NOMO-1 (cell line): Measurements from ENCODE around the gene LILRA1.
A peak's percentile ranks its signal among the peaks of the same experiment; 100 is the strongest.
"Not testable (repeated sequence)": the region's sequence is repeated elsewhere in the genome, so short reads cannot be mapped to it uniquely, and the experiment has no call there.

Source experiments
- DNase-seq, 2 experiments: peaks; one replicate each; lab custom pipeline; 2025; ENCODE audit not compliant: unreplicated experiment in 2 of 2; lab: John Stamatoyannopoulos, UW

Gene LILRA1

DNA sequence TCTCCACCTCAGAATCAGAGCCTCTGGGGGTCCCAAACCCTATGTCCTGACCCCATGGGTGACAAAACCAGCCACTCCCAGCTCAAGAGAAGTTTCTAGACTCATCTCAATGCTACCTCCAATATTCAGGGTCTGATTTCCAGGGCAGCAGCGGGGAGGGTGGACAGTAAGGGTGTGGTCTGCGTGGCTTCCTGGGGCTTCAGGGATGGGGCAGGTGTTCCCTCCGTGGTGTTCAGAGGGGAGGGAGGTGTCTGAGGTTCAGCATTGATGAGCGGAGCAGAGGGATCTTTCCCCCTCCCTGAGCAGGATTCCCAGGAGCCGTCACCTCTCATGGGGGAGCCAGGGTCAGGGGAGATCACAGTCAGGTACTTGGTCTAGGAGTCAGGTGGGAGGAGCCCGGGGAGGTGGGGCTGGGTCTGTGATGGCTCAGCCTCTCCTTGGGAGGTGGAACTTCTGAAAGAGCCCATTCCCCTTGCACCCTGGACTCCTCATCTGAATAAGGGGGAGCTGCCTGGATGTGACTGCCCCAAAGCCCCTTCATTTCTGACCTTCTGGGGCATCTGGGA, 16.9 kb upstream of the LILRA1 start:
- DNase-seq, result no peak

- no peak for DNase-seq
Observed at GRCh38 chr19:54577334-54577733, 16.1 kb upstream of the LILRA1 start.

- not testable (repeated sequence) for DNase-seq
Observed at GRCh38 chr19:54578268-54578667, 15.2 kb upstream of the LILRA1 start.

DNA sequence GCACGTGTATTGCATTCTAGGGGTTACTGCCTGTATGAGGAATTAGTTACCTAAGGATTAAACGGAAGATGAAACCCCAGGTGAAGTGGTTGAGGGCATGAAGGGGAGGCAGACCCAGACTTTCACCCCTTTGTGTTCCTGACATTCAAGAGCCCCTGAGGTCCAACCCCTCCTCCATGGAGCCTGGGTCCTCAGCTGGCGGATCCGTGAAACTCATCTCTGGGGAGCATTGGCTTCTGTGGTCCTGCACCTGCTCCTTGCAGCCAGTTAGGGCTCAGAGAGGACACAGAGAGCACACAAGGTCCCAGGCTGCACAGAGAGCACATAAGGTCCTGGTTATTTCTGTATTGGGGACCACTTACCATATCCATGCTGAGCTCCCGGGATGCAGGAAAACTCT, 7.0 kb upstream of the LILRA1 start:
- no peak for DNase-seq

DNA sequence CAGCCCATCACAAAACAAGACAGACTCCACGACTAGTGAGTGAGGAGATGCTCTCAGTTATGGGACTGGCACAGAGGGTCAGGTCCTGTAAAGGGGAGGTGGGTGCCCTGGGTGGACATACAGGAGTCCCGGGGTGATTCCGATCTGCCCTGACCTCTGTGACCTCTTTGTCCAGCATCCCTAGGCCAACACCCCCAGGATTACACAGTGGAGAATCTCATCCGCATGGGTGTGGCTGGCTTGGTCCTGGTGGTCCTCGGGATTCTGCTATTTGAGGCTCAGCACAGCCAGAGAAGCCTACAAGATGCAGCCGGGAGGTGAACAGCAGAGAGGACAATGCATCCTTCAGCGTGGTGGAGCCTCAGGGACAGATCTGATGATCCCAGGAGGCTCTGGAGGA, 6.4 kb upstream of the LILRA1 start:
- no peak for DNase-seq

DNA sequence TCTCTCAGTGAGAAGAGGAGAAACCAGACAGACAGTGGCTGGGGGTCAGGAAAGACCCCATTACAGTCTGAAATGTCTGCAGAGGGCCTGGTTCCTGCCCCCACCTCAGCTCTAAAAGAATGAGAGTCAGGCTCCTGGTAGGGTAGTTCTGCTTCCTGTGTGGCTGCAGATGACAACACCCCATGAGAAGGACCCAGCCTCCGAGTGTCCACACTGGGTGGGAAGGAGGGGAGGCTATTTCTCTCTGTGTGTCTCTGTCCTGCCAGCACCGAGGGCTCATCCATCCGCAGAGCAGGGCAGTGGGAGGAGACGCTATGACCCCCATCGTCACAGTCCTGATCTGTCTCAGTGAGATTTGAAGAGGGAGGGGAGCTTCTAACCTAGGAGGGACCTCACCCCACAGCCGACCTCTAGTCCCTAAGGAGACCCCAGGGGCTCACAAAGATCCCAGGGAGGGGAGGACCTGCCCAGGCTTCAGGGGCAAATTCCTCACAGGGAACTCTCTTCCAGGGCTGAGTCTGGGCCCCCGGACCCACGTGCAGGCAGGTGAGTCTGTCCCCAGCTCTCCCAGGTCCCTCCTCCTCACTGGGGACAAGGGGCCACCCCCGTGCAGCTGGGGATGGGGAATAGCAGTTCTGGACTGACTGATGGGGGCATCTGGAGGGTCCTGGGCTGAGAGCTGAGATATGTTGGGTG, 647 bp downstream of the LILRA1 start:
- DNase-seq, result peak; percentile 9 to 50

- no peak for DNase-seq
Observed at GRCh38 chr19:54594737-54595136, 1.3 kb downstream of the LILRA1 start.

DNA sequence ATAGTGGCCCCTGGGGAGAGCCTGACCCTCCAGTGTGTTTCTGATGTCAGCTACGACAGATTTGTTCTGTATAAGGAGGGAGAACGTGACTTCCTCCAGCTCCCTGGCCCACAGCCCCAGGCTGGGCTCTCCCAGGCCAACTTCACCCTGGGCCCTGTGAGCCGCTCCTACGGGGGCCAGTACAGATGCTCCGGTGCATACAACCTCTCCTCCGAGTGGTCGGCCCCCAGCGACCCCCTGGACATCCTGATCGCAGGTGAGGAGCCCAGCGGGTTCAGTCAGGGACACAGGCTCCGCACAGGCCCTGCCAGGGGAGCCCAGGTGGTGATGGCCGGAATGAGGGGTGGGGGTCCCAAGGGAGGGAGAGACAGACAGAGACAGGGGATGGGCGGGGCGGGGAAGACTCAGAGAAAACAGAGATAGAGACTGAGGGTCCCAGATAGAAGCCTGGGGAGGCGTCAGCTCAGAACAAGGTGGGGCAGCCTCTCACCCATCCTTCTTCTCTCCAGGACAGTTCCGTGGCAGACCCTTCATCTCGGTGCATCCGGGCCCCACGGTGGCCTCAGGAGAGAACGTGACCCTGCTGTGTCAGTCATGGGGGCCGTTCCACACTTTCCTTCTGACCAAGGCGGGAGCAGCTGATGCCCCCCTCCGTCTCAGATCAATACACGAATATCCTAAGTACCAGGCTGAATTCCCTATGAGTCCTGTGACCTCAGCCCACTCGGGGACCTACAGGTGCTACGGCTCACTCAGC, 2.4 kb downstream of the LILRA1 start:
- not testable (repeated sequence) for DNase-seq

DNA sequence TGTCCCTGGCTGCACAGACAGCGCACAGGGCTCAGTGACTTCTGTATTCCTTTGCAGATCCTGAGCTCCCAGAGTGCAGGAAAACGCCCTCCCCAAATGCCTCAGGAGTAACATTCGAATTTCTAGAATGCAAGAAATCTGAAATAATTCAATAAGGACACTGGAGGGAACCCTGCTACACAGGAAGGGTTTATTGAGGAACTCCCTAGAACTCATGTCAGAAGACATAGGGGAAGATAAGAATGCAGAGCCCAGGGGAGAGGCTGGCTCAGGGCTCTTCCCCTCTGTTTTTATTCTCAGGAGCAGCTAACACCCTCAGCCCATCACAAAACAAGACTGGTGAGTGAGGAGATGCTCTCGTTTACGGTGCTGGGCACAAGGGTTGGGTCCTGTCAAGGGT, 6.8 kb downstream of the LILRA1 start:
- no peak for DNase-seq

DNA sequence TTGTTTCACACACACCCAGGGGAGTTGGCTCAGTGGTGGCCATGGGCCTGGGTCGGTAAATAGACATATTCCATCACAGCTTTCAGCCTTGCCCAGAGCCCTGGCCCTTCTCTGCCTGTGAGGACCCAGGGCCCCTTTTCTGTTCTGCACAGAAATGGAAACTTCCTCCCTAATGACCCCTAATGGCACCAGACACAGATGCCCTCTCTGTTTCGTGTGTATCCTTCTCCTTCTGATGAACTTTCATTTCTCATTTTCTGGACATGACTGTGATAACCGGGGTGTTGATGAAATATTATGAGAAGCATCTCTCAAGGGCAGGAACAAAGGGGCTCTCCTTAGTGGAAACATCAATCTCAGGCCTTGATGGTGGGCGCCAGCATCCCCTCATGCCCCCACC, 12.8 kb downstream of the LILRA1 start:
- peak; percentile 4 to 63 for DNase-seq

DNA sequence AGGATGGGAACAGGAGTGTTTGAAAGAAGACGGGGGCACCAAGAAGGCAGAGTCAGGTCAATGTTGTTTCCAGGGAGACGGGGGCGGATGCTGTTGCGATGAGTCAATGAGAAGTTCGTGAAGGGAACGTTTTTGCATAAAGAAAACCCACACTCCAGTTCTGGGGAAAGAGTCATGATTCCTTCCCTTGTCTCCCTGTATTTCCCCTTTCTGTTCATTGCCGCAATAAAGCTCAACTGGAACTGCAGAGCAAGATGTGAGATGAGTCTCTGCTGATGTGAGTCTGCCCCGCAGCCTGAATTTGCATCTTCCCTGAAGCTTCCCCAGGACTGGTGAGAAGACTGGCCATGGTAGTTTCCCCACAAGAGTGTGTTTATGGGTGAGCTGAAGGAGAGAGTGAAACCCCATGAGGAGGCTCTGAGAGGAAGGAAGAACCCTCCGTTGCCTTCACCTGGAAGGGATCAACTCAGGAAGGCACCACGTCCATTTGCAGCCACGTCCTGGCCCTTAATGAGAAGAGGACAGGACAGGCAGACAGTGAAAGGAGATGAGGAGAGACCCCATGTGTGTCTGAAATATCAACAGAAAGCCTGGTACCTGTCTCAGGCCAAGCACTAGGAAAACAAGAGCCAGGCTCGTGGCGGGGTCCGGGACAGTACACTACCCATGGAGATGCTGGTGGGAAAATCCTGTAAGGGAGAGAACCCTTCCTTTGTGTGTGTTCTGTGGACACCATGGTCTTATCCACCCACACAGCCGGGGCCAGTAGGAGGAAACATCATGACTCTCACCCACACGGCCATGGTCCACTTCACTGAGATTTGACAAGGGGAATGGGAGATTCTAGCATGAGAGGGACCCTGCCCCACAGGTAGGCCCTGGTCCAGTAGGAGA, 13.7 kb downstream of the LILRA1 start:
- DNase-seq, result peak in 1 of 2 experiments; percentile 5

GRCh38 chr19:54607785-54608150, 14.3 kb downstream of the LILRA1 start:
- no peak for DNase-seq

DNA sequence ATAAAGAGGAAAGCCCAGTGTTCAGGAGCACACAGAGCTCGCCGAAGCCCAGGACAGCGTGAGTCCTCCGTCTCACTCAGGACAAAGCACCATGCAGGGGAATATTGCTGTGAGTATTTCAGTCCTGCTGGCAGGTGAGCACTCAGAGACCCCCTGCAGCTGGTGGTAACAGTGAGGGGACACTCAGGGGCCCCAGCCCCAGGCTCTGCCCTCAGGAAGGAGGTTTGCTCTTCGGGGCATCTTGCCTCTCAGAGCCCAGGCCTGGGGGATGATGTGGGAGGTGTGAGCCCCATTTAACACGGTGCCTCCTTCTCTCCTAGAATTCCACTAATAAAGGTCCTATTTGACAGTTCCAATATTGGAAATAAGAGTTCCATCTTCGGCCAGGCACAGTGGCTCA, 14.8 kb downstream of the LILRA1 start:
- no peak for DNase-seq

DNA sequence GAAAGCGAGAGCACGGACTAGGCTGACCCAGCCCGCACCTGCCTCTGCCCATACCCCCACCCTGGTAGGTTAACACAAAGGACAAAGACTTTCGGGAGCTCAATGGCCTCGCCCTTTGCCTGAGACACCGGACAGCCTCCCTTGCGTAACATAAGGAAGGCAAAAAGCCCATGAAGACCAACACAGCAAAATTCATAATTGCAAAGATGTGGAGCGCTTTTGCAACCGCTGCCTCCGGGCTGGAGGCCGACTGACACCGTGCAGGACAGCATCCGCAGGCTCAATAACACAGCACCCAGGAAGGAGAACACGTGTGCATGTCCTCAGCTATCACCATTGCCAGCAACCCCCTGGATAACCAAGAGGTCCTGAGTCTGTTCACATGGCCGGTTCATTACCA, 15.4 kb downstream of the LILRA1 start:
- peak; percentile 29 to 45 for DNase-seq

DNA sequence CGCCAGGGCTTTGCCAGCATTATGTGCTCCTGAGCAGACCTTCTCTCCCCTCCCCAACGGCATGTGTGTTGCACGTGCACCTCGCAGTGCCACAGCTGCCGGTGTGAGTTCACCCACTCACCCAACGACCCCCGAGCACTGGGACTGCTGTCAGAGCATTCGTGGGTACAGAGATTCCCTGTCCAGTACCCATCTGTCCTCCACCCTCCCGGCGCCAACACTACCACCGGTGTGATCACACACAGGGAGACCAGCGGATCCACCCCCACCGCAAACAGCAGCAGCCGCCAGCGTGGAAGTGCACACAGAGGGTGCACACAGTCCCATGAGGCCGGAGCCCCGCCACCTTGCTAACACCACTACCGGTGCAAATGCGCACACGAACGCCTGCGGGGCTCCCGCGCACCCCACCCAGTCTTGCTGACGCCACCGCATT, 15.9 kb downstream of the LILRA1 start:
- DNase-seq, result no peak

GRCh38 chr19:54612428-54612827, 19.0 kb downstream of the LILRA1 start:
- peak in 1 of 2 experiments; percentile 46 for DNase-seq

- DNase-seq, result no peak
Observed at GRCh38 chr19:54614726-54615125, 21.3 kb downstream of the LILRA1 start.

DNA sequence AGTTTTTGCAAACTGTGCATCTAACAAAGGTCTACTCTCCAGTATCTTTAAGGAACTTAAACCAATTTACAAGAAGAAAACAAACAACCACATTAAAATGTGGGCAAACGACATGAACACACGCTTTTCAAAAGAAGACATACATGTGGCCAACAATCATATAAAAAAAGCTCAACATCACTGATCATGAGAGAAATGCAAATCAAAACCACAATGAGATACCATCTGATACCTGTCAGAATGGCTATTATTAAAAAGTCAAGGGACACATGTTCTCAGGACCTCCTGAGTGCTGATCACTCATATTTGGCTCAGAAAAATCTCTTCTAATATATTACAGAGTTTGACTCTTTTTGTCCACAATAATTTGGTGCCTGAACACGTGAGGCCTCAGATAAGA, 22.6 kb downstream of the LILRA1 start:
- DNase-seq, result no peak

DNA sequence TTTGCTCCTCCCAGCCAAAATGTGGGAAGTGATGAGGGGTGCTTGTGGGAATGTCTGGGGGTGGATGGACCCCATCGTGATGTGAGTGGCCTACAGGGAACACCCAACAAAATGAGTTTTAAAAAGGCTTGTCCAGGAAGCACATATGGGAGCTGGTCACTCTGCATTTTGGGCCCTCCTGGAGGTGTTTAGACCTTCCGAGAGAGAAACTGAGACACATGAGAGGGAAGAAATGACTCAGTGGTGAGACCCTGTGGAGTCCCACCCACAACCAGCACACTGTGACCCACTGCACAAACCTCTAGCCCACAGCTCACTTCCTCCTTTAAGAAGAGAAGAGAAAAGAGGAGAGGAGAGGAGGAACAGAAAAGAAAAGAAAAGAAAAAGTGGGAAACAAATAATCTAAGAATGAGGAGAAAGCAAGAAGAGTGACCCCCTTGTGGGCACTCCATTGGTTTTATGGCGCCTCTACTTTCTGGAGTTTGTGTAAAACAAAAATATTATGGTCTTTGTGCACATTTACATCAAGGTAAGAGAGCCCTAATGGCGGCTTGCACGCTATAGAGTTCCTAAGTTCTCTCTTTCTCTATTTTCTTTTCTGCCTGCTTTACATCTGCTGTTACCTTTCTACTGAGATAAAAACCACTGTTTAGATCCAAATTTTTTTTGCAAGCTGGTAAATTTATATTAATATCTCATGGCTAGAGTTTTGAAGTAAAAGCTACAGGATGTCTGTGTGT, 23.6 kb downstream of the LILRA1 start:
- no peak for DNase-seq

- DNase-seq, result no peak
Observed at GRCh38 chr19:54620464-54620863, 27.0 kb downstream of the LILRA1 start.
